HG03342 (cell line): ENCODE data around the gene IVD.
"Not testable (repeated sequence)": the region's sequence is repeated elsewhere in the genome, so short reads cannot be mapped to it uniquely, and the experiment has no call there.

Source experiments
- ATAC-seq: cut with Tn5 transposase; IDR thresholded peaks from one replicate; pipeline ENCODE4 v1.9.1; 2021; ENCODE audit warnings: mild to moderate bottlenecking, moderate library complexity; ENCODE audit not compliant: unreplicated experiment

IVD gene

GRCh38 chr15:40453941-40454340, 48.3 kb downstream of the IVD start:
- not testable (repeated sequence) for ATAC-seq

- no peak for ATAC-seq
Observed at GRCh38 chr15:40454904-40455391, 49.4 kb downstream of the IVD start.

GRCh38 chr15:40456299-40456712, 50.7 kb downstream of the IVD start:
- ATAC-seq: no peak

GRCh38 chr15:40456738-40457137, 51.1 kb downstream of the IVD start:
- ATAC-seq: no peak

GRCh38 chr15:40458495-40459371, 53.1 kb downstream of the IVD start:
- no peak for ATAC-seq

GRCh38 chr15:40459391-40460015, 53.9 kb downstream of the IVD start:
- no peak for ATAC-seq

- no peak for ATAC-seq
Observed at GRCh38 chr15:40460404-40460803, 54.8 kb downstream of the IVD start.

- no peak for ATAC-seq
Observed at GRCh38 chr15:40461958-40462357, 56.4 kb downstream of the IVD start.

GRCh38 chr15:40463279-40463678, 57.7 kb downstream of the IVD start:
- no peak for ATAC-seq

- no peak for ATAC-seq
Observed at GRCh38 chr15:40463886-40464545, 58.4 kb downstream of the IVD start.

GRCh38 chr15:40464595-40465185, 59.1 kb downstream of the IVD start:
- ATAC-seq: no peak

GRCh38 chr15:40465939-40466338, 60.3 kb downstream of the IVD start:
- no peak for ATAC-seq

GRCh38 chr15:40466426-40467260, 61.0 kb downstream of the IVD start:
- ATAC-seq: no peak

GRCh38 chr15:40467261-40467615, 61.6 kb downstream of the IVD start:
- ATAC-seq: no peak

- ATAC-seq: no peak
Observed at GRCh38 chr15:40468898-40469331, 63.3 kb downstream of the IVD start.

GRCh38 chr15:40469776-40470390, 64.3 kb downstream of the IVD start:
- no peak for ATAC-seq

- ATAC-seq: peak; percentile 59
Observed at GRCh38 chr15:40470423-40471104, 65.0 kb downstream of the IVD start, which contains the start of gene CHST14. CHST14 (plus strand) TSS chr15:40470984; CDS start chr15:40471214, 230 bp downstream.
